Testis (tissue), 3 donors: Measurements from ENCODE around the gene DSG1. TPM values are rescaled to one million over a fixed set of nuclear protein-coding genes. Genes with fewer than 3 reads are reported as not detected.

Experiments
- DNase-seq: peaks from one replicate; pipeline ENCODE4 v3.0.0-alpha.2; 2019
- H3K27ac ChIP-seq, 2 donors: fragments of 200-600 bp; sonication (generic); one replicate each; pipeline ENCODE4 v1.5.1; 2019
- H3K27me3 ChIP-seq: fragments of 200-600 bp; sonication (generic); one replicate; pipeline ENCODE4 v1.5.1; 2019
- H3K36me3 ChIP-seq: fragments of 200-600 bp; sonication (generic); one replicate; pipeline ENCODE4 v1.5.1; 2017; ENCODE audit warnings: low read depth; ENCODE audit errors: missing control alignments
- H3K4me1 ChIP-seq: fragments of 200-600 bp; sonication (generic); one replicate; pipeline ENCODE4 v1.5.1; 2019
- H3K4me3 ChIP-seq, 2 donors: fragments of 200-600 bp; sonication (generic); one replicate each; pipeline ENCODE4 v1.5.1; 2017 to 2019
- H3K9me3 ChIP-seq: fragments of 200-600 bp; sonication (generic); one replicate; pipeline ENCODE4 v1.5.1; 2017
- CTCF ChIP-seq, 3 experiments: fragments of 450-650 bp in 2 of 3; fragments of 200-600 bp in 1 of 3; sonication (generic) in 1 of 3; IDR thresholded peaks; one replicate each; pipeline ENCODE4 v1.5.1; 2016 to 2019; ENCODE audit warnings: antibody characterized with exemption in 3 of 3, mild to moderate bottlenecking in 2 of 3, moderate library complexity in 1 of 3
- POLR2A ChIP-seq: fragments of 450-650 bp; IDR thresholded peaks from one replicate; pipeline ENCODE4 v1.6.1; 2017; ENCODE audit warnings: antibody characterized with exemption, mild to moderate bottlenecking, moderate library complexity
- WGBS, 2 donors: methylation state at CpG; one replicate each; pipeline ENCODE4 v1.1.5; 2018; 5-methylcytosine and 5-hydroxymethylcytosine counted together
- intact Hi-C: fragments of 100-400 bp; cut with DNase I; formaldehyde crosslinking; loops from one replicate; pipeline ENCODE4 v1.15.1; 2023; ENCODE audit warnings: low total_unique reads
- polyA plus RNA-seq: library from polyadenylated mRNA; stranded (reverse); fragments of 350-450 nt; fragmentation: Illumina TruSeq; extraction: RNeasy Lipid Tissue Mini Kit (QIAGEN cat#74804); gene quantifications from one replicate; pipeline ENCODE4 v1.2.3, GENCODE V29; 2014; ENCODE audit warnings: low read depth, low replicate concordance; ENCODE audit not compliant: insufficient read depth
- total RNA-seq, 2 donors: library from RNA; depleted of rRNA; stranded (reverse); fragments of >200 nt; gene quantifications; one replicate each; pipeline ENCODE4 v1.2.3, GENCODE V29; 2016

The DSG1 gene
- total and polyA plus RNA-seq, 3 donors from 2014 or later, result 2.8 to 5.4 (median 3.8) TPM

GRCh38 chr18:31303771-31304170 lies 14.2 kb upstream of the DSG1 start:
- no peak for DNase-seq
- no peaks in the 10 kb centered on the region for H3K27me3 ChIP-seq
- H3K27ac ChIP-seq, result no peak overlapping the region
- H3K36me3 ChIP-seq, result no peaks in the 10 kb centered on the region
- H3K9me3 ChIP-seq, result no peaks in the 10 kb centered on the region
- no peaks in the 10 kb centered on the region for H3K4me1 ChIP-seq
- intact Hi-C loops, result no loop called here
- WGBS, 2 donors, result 94 to 95% methylated on average over 3 of the region's 3 CpGs
- no peak overlapping the region for H3K4me3 ChIP-seq
- TF ChIP-seq POLR2A, result no peak
- no peak for TF ChIP-seq CTCF (IDR thresholded peaks at IDR 0.05)

GRCh38 chr18:31309115-31309514 lies 8.8 kb upstream of the DSG1 start:
- TF ChIP-seq POLR2A, result no peak
- no peak for TF ChIP-seq CTCF (IDR thresholded peaks at IDR 0.05)
- Histone ChIP-seq H3K27me3 (no peaks in the 10 kb centered on the region), H3K9me3 (no peaks in the 10 kb centered on the region), H3K27ac (no peak overlapping the region), H3K36me3 (no peaks in the 10 kb centered on the region), H3K4me3 (no peak overlapping the region), H3K4me1 (no peaks in the 10 kb centered on the region)
- intact Hi-C loops, result no loop called here
- WGBS, 2 donors, result 91 to 98% methylated on average over 2 of the region's 2 CpGs
- no peak for DNase-seq

- no peaks in the 10 kb centered on the region for H3K27me3 ChIP-seq
- no peaks in the 10 kb centered on the region for H3K9me3 ChIP-seq
- no peak for TF ChIP-seq CTCF (IDR thresholded peaks at IDR 0.05)
- no peak for TF ChIP-seq POLR2A
- no peaks in the 10 kb centered on the region for H3K4me1 ChIP-seq
- no peak for DNase-seq
- no peak overlapping the region for H3K27ac ChIP-seq
- intact Hi-C loops, result no loop called here
- H3K4me3 ChIP-seq, result no peak overlapping the region
- H3K36me3 ChIP-seq, result no peaks in the 10 kb centered on the region
- WGBS, 2 donors, result 59 to 62% methylated on average over 4 of the region's 4 CpGs
These were observed 986 bp upstream of the DSG1 start for GRCh38 chr18:31316974-31317373.

- H3K9me3 ChIP-seq, result no peaks in the 10 kb centered on the region
- intact Hi-C loops, result no loop called here
- no peak overlapping the region for H3K4me3 ChIP-seq
- DNase-seq, result no peak
- H3K4me1 ChIP-seq, result no peaks in the 10 kb centered on the region
- H3K27ac ChIP-seq, result no peak overlapping the region
- TF ChIP-seq POLR2A, result no peak
- TF ChIP-seq CTCF (IDR thresholded peaks at IDR 0.05), result no peak
- H3K36me3 ChIP-seq, result no peaks in the 10 kb centered on the region
- H3K27me3 ChIP-seq, result no peaks in the 10 kb centered on the region
- 42 to 63% methylated on average over 2 of the region's 2 CpGs for WGBS, 2 donors
These were observed 3.8 kb downstream of the DSG1 start for GRCh38 chr18:31321719-31322118.

- no peak overlapping the region for H3K27ac ChIP-seq
- no peaks in the 10 kb centered on the region for H3K27me3 ChIP-seq
- no peak for DNase-seq
- WGBS, 2 donors, result 61 to 75% methylated on average over 3 of the region's 3 CpGs
- intact Hi-C loops, result no loop called here
- H3K4me1 ChIP-seq, result no peaks in the 10 kb centered on the region
- no peak overlapping the region for H3K4me3 ChIP-seq
- no peaks in the 10 kb centered on the region for H3K9me3 ChIP-seq
- H3K36me3 ChIP-seq, result no peaks in the 10 kb centered on the region
- no peak for TF ChIP-seq POLR2A
- TF ChIP-seq CTCF (IDR thresholded peaks at IDR 0.05), result no peak
These were observed 7.1 kb downstream of the DSG1 start for GRCh38 chr18:31325051-31325450.
